CD14-positive monocyte (primary cell): Measurements from ENCODE around the gene OPA1. TPM values are rescaled to one million over a fixed set of nuclear protein-coding genes. Genes with fewer than 3 reads are reported as not detected.
A peak's percentile ranks its signal among the peaks of the same experiment; 100 is the strongest.

Source experiments
- DNase-seq, 3 donors: peaks; one replicate each; pipeline ENCODE4 v3.0.0-alpha.2; 2011 to 2022
- H2AFZ ChIP-seq: 2 replicates; pipeline ENCODE4 v1.6.0; 2012; ENCODE audit warnings: mild to moderate bottlenecking, low read depth, low read length, inconsistent platforms; ENCODE audit not compliant: insufficient read depth, poor library complexity, severe bottlenecking
- H3K27ac ChIP-seq, 2 donors: 1 replicate in 1 of 2; 2 replicates in 1 of 2; pipeline ENCODE4 v1.5.1; 2012 to 2013; ENCODE audit warnings: low read length in 2 of 2, control low read depth in 1 of 2, inconsistent platforms in 1 of 2, low read depth in 1 of 2, mild to moderate bottlenecking in 1 of 2
- H3K27me3 ChIP-seq, 2 donors: one replicate each; pipeline versions ENCODE4 v1.6.0 to v1.6.1; 2011 to 2013; ENCODE audit warnings: low read length in 2 of 2; ENCODE audit not compliant: control insufficient read depth in 2 of 2, insufficient read depth in 2 of 2
- H3K36me3 ChIP-seq, 2 donors: replicated peaks in 1 of 2; 1 replicate in 1 of 2; 2 replicates in 1 of 2; pipeline versions ENCODE4 v1.5.1 to v1.6.1; 2012 to 2013; ENCODE audit warnings: low read length in 2 of 2, control low read depth in 1 of 2, inconsistent platforms in 1 of 2, mild to moderate bottlenecking in 1 of 2; ENCODE audit not compliant: insufficient read depth in 2 of 2, control insufficient read depth in 1 of 2
- H3K4me1 ChIP-seq, 2 donors: 1 replicate in 1 of 2; 2 replicates in 1 of 2; pipeline versions ENCODE4 v1.5.1 to v1.6.1; 2012 to 2013; ENCODE audit warnings: low read length in 2 of 2, control low read depth in 1 of 2, inconsistent platforms in 1 of 2, mild to moderate bottlenecking in 1 of 2, moderate library complexity in 1 of 2; ENCODE audit not compliant: insufficient read depth in 2 of 2, control insufficient read depth in 1 of 2
- H3K4me2 ChIP-seq: replicated peaks from 2 replicates; pipeline ENCODE3; 2012; ENCODE audit warnings: low read length, moderate library complexity, mild to moderate bottlenecking; ENCODE audit not compliant: poor library complexity, severe bottlenecking; ENCODE audit errors: extremely low read depth
- H3K4me3 ChIP-seq, 3 experiments: fragments of 200-600 bp in 1 of 3; sonication (generic) in 1 of 3; replicated peaks in 1 of 3; 1 replicate in 2 of 3; 2 replicates in 1 of 3; pipeline ENCODE4 v1.5.1; 2011 to 2013; ENCODE audit warnings: low read length in 3 of 3, mild to moderate bottlenecking in 3 of 3, control low read depth in 2 of 3, low read depth in 2 of 3, inconsistent platforms in 1 of 3, moderate library complexity in 1 of 3
- H3K79me2 ChIP-seq: 2 replicates; pipeline ENCODE4 v1.6.0; 2012; ENCODE audit warnings: mild to moderate bottlenecking, control low read depth, inconsistent platforms, low read length, moderate library complexity; ENCODE audit not compliant: insufficient read depth
- H3K9ac ChIP-seq: 2 replicates; pipeline ENCODE4 v1.6.0; 2017; ENCODE audit warnings: low read length, mild to moderate bottlenecking; ENCODE audit not compliant: insufficient read depth, poor library complexity, severe bottlenecking
- H3K9me3 ChIP-seq, 2 donors: replicated peaks in 1 of 2; 1 replicate in 1 of 2; 2 replicates in 1 of 2; pipeline versions ENCODE4 v1.5.1 to v1.6.1; 2012 to 2013; ENCODE audit warnings: low read length in 2 of 2, control low read depth in 1 of 2; ENCODE audit not compliant: control insufficient read depth in 1 of 2, insufficient read depth in 1 of 2
- H4K20me1 ChIP-seq: 2 replicates; pipeline ENCODE4 v1.6.0; 2012; ENCODE audit warnings: mild to moderate bottlenecking, low read length, control low read depth, moderate library complexity; ENCODE audit not compliant: insufficient read depth
- H3K27ac Mint-ChIP-seq, 7 donors: one replicate each; pipeline ENCODE4 v1.8.0; 2020; ENCODE audit warnings: mild to moderate bottlenecking in 7 of 7, mixed read lengths in 7 of 7, moderate library complexity in 6 of 7, inconsistent platforms in 2 of 7
- H3K27me3 Mint-ChIP-seq, 3 donors: one replicate each; pipeline ENCODE4 v1.8.0; 2021 to 2022; ENCODE audit warnings: low read depth in 3 of 3, mild to moderate bottlenecking in 3 of 3, mixed read lengths in 3 of 3, moderate library complexity in 3 of 3, inconsistent platforms in 1 of 3
- H3K36me3 Mint-ChIP-seq, 2 donors: one replicate each; pipeline ENCODE4 v1.8.0; 2020; ENCODE audit warnings: mixed read lengths in 2 of 2, inconsistent platforms in 1 of 2, mild to moderate bottlenecking in 1 of 2
- H3K4me1 Mint-ChIP-seq: one replicate; pipeline ENCODE4 v1.8.0; 2020; ENCODE audit warnings: mild to moderate bottlenecking, mixed read lengths
- H3K4me3 Mint-ChIP-seq, 2 donors: one replicate each; pipeline ENCODE4 v1.8.0; 2020; ENCODE audit warnings: mild to moderate bottlenecking in 2 of 2, mixed read lengths in 2 of 2, moderate library complexity in 1 of 2
- H3K9me3 Mint-ChIP-seq, 7 donors: one replicate each; pipeline ENCODE4 v1.8.0; 2020 to 2022; ENCODE audit warnings: mixed read lengths in 7 of 7, mild to moderate bottlenecking in 6 of 7, moderate library complexity in 6 of 7, inconsistent platforms in 2 of 7
- WGBS: methylation state at CpG from one replicate; pipeline ENCODE4 v1.1.5; 2013; ENCODE audit warnings: missing lambda C conversion rate; ENCODE audit not compliant: insufficient coverage; 5-methylcytosine and 5-hydroxymethylcytosine counted together
- intact Hi-C, 2 donors: fragments of 100-400 bp; cut with micrococcal nuclease; formaldehyde crosslinking; loops; one replicate each; pipeline versions ENCODE4 v1.15.0 to v1.15.1; 2023
- polyA plus RNA-seq, 3 donors: library from polyadenylated mRNA; depleted of rRNA in 1 of 3; unstranded in 2 of 3; stranded (reverse) in 1 of 3; fragments of 300-500 nt in 2 of 3; fragments of >200 nt in 1 of 3; fragmentation: Illumina TruSeq in 2 of 3; gene quantifications; 1 replicate in 2 of 3; 2 replicates in 1 of 3; pipeline ENCODE4 v1.2.3, GENCODE V29; 2012 to 2021
- TF ChIP-seq, protein P1 (sequence below): fragments of 200-600 bp; IDR thresholded peaks from one replicate; pipeline ENCODE4 v1.8.0; 2022; ENCODE audit warnings: antibody characterized with exemption, mild to moderate bottlenecking

OPA1 gene
- polyA plus RNA-seq, 3 donors = 15.4 to 26.5 (median 18.1) TPM

GRCh38 chr3:193708270-193708669 is 115.3 kb downstream of the OPA1 start:
- H3K4me1 ChIP-seq = no peaks in the 10 kb centered on the region
- no peaks in the 10 kb centered on the region for H3K9me3 ChIP-seq
- TF ChIP-seq, protein P1, sequence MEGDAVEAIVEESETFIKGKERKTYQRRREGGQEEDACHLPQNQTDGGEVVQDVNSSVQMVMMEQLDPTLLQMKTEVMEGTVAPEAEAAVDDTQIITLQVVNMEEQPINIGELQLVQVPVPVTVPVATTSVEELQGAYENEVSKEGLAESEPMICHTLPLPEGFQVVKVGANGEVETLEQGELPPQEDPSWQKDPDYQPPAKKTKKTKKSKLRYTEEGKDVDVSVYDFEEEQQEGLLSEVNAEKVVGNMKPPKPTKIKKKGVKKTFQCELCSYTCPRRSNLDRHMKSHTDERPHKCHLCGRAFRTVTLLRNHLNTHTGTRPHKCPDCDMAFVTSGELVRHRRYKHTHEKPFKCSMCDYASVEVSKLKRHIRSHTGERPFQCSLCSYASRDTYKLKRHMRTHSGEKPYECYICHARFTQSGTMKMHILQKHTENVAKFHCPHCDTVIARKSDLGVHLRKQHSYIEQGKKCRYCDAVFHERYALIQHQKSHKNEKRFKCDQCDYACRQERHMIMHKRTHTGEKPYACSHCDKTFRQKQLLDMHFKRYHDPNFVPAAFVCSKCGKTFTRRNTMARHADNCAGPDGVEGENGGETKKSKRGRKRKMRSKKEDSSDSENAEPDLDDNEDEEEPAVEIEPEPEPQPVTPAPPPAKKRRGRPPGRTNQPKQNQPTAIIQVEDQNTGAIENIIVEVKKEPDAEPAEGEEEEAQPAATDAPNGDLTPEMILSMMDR = no peak
- Mint-ChIP-seq H3K27ac (peak overlapping the region in 1 of 7 donors; percentile 3), H3K36me3 (no peaks in the 10 kb centered on the region), H3K27me3 (peaks cover 3% of the 10 kb centered on the region in 3 donors), H3K4me1 (no peaks in the 10 kb centered on the region), H3K4me3 (no peak overlapping the region), H3K9me3 (peaks cover 0 to 2% (median 0%) of the 10 kb centered on the region in 7 donors)
- no peaks in the 10 kb centered on the region for H4K20me1 ChIP-seq
- DNase-seq = no peak
- no peaks in the 10 kb centered on the region for H3K79me2 ChIP-seq
- H3K36me3 ChIP-seq = no peaks in the 10 kb centered on the region
- no peak overlapping the region for H3K4me3 ChIP-seq
- no peak overlapping the region for H3K9ac ChIP-seq
- intact Hi-C loops = no loop called here
- no peak overlapping the region for H3K4me2 ChIP-seq
- no peak overlapping the region for H2AFZ ChIP-seq
- 100% methylated on average over 3 of the region's 3 CpGs for WGBS
- H3K27me3 ChIP-seq = no peaks in the 10 kb centered on the region
- no peak overlapping the region for H3K27ac ChIP-seq

DNA sequence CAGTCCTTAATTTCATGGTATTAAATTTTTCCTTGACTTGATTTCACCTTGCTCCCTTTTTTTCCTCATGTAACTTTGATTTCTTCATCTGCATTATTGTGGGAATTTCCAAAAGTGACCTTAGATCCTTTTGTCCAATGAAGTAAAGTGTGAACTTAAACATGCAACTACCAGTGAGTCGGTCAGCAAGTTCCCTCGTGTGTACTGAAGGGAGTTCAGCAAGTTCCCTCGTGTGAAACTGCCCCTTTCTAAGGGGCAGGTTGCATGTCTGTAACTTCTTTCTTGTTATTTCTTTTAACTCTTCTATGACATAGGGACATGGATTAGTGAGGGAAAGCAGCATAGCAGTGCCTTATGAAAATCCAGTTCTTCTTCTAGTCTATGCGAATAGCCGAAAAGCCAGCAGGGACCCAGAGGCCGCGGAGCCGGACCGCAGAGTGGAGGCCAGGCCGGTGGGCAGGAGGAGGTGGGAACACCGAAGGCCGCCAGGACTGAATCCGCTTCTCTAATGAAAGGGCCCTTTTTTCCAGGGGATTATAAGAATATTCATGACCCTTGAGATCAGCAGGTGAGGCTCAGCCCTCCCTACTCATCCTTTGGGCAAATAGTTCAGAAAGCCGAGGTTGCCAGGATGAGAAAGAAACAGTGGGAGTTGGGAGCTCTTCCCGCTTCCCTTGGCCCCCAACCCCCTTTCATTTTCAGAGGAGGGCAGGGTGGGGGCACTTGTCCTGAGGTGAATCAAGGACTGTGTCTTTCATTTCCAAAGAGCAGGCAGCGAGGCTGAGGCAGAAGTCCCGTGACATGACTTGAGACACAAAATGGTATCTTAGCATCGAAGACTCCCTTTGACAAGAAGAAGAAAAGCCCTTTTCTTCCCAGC is 117.5 kb downstream of the OPA1 start:
- H3K27ac Mint-ChIP-seq = peak overlapping the region in 1 of 7 donors; percentile 50
- peaks cover 5 to 18% (median 13%) of the 10 kb centered on the region in 7 donors for H3K9me3 Mint-ChIP-seq
- H3K4me1 Mint-ChIP-seq = no peaks in the 10 kb centered on the region

More for the DNA sequence above, 117.5 kb downstream of the OPA1 start:
- TF ChIP-seq, protein P1 = no peak
- Histone ChIP-seq H3K36me3 (no peaks in the 10 kb centered on the region), H3K9me3 (peaks cover 9 to 10% of the 10 kb centered on the region in 2 donors), H3K4me2 (no peak overlapping the region), H3K4me1 (no peaks in the 10 kb centered on the region), H3K27me3 (no peaks in the 10 kb centered on the region), H3K27ac (no peak overlapping the region), H2AFZ (no peak overlapping the region), H3K79me2 (no peaks in the 10 kb centered on the region), H3K9ac (no peak overlapping the region), H3K4me3 (no peak overlapping the region), H4K20me1 (no peaks in the 10 kb centered on the region)
- no peak overlapping the region for H3K4me3 Mint-ChIP-seq
- H3K27me3 Mint-ChIP-seq = peaks cover 2 to 3% (median 3%) of the 10 kb centered on the region in 3 donors
- H3K36me3 Mint-ChIP-seq = no peaks in the 10 kb centered on the region
- no peak for DNase-seq
- 94% methylated on average over 13 of the region's 18 CpGs for WGBS
- intact Hi-C loops = no loop called here
